T-helper 2 cell (primary cell): ENCODE measurements around the gene XPR1.

Experiments used
- DNase-seq, 5 experiments: peaks; one replicate each; pipeline versions ENCODE4 v3.0.0 to v3.0.0-alpha.2; 2012 to 2022

XPR1 gene

GRCh38 chr1:180919183-180919700 lies 287.4 kb downstream of the XPR1 start:
- DNase-seq: no peak

DNA sequence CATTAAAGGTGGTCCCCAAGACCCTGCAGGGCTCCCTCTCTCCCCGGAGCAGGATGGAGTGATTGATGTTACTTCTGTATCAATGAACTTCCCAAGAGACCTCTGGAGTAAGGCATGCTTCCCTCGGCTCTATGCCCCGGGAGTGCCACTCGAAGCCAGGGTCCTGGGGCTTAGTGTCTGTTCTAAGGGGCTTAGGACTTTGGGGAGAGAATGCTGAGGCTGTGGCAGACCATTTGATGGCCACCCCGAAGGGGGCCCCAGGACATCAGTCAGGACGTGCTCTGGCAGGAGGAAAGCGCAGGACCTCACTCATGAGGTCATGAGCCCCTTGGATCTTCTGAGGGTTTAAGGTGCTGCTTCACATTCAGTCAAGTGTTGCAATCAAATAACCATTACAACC lies 288.4 kb downstream of the XPR1 start:
- no peak for DNase-seq

GRCh38 chr1:180920702-180921101 lies 288.9 kb downstream of the XPR1 start:
- no peak for DNase-seq

GRCh38 chr1:180921386-180921785 lies 289.6 kb downstream of the XPR1 start:
- DNase-seq: no peak

DNA sequence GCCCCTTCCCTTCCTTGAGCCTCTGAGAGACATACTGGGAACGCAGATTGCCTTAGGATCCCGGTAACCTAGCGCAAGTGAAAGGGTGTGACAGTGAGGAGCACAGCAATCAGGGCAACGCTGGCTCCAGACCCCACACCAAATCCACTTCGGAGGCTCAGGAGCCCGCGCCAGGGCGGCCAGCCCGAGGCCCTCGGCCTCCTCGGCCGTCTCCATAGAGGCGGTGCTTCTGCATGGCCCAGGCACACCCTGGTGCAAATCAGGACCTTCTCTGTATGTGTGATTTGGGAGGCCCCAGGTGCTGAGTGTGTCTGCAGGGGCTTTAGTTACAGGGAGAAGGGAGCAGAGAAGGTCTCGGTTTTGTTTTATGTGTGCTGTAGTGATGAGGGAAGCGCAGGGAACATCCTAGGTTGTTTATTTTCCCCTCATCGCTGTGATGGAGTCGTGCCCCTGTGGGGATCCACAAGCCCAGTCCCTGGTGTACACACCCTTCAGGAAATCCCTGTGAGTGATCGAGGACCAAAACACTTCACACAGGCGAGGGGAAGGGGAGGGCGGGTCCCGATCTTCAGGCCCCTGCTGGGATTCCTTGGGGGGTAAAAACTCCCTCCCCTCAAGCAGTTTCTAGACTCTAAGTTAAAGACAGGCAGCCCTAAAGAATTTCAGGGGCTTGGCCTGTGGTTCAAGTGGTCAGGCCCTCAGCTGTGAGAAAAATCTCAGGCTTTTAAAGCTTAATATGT lies 290.2 kb downstream of the XPR1 start:
- DNase-seq: no peak

DNA sequence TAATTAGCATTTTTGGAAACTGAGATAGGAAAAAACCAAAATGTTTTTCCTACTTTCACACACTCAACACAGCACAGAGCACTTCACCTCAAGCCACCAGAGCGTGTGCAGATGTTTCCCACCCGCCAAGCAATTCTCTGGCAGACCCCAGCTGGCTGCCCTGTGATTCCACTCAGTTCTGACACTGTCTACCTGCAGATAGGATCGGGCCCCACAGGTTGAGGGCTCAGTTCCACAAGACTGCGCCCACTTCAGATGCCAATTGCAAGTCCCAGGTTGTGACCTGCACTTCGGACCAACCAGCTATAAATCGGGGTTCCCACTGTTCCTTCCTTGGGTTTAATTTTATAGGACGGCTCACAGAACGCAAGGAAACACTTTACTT lies 290.8 kb downstream of the XPR1 start:
- no peak for DNase-seq

DNA sequence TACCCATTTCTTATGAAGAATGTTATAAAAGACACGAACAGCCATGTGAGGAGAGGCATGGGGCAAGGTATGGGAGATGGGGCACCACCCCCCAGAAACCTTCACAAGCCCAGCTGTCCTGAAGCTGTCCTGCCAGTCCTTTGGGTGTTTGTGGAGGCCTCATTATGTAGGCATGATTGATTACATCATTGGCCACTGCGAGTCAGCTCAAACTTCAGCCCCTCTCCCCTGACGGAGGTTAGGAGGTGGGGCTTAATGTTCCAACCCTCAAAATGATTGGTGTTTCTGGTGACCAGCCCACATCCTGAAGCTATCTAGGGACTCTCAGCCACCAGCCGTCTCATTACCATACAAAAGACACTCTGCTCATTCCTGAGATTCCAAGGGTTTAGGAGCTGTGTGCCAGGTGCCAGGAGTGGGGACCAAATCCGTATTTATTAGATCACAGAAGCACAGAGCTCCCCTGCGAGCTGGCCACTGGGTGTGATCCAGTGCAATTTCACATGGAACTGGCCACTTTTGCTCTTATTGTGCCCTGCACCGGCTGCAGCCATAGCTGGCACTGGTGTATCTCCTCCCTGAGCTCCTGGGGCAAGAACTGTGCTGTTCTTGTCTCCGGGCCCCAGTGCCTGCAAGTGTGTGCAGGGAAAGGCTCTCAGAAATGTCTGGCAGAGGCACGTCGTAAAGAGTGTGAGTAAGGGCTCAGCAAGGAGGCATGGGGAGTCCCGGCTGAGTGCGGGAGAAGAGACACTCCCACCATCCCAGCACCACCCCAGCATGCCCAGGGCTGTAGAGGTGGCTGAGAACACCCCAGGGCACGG lies 291.4 kb downstream of the XPR1 start:
- DNase-seq: no peak

- DNase-seq: no peak
Measured at GRCh38 chr1:180923887-180924286, 292.1 kb downstream of the XPR1 start.

GRCh38 chr1:180924939-180925338 lies 293.1 kb downstream of the XPR1 start:
- DNase-seq: no peak

DNA sequence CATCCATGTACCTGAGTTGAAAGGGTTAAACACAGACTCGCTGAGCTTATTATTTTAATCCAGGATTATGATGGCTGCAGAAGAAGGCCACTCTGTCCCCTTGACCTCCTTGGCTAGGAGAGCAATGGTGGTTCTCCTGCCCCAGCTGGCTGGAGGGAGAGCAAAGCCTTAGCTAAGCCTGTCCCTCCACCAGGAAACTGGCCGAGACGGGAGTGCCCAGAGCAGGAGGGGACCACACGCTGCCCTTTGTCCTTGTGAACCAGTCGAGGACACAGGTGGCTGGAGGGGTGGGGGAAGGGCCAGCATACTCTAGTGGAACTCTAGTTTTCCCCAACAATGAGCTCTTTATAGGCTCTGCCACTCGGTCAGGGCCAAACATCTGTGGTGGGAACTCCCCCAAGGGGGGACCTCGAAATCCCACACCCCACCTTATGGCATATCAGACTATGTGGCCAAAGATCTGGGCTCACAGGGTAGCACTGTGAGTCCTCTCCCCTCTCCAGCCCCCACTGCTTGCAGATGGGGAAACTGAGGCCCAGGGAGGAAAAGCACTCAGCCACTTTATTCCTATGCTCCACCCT lies 293.7 kb downstream of the XPR1 start:
- no peak for DNase-seq

- DNase-seq: no peak
Measured at GRCh38 chr1:180926164-180926981, 294.6 kb downstream of the XPR1 start.

DNA sequence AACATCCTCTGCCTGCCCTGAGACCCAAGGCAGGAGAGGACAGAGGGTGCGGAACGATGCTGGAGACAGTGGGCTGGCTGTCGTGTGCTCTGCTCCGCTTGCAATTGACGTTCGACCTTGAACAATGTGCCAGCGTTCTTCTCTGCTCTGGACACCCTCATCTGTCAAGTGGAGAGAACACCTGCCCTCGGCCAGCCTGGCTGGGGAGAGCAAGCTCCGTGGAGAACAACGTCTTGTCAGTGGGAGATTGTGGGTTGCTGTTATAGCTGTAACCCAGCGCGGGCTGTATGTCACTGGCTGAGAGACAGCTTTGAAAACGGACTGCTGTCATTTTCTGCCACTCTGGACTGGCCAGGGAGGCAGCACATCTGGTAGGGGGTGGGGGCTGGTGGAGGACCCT lies 295.5 kb downstream of the XPR1 start:
- no peak for DNase-seq

- no peak for DNase-seq
Measured at GRCh38 chr1:180927841-180928240, 296.0 kb downstream of the XPR1 start.

DNA sequence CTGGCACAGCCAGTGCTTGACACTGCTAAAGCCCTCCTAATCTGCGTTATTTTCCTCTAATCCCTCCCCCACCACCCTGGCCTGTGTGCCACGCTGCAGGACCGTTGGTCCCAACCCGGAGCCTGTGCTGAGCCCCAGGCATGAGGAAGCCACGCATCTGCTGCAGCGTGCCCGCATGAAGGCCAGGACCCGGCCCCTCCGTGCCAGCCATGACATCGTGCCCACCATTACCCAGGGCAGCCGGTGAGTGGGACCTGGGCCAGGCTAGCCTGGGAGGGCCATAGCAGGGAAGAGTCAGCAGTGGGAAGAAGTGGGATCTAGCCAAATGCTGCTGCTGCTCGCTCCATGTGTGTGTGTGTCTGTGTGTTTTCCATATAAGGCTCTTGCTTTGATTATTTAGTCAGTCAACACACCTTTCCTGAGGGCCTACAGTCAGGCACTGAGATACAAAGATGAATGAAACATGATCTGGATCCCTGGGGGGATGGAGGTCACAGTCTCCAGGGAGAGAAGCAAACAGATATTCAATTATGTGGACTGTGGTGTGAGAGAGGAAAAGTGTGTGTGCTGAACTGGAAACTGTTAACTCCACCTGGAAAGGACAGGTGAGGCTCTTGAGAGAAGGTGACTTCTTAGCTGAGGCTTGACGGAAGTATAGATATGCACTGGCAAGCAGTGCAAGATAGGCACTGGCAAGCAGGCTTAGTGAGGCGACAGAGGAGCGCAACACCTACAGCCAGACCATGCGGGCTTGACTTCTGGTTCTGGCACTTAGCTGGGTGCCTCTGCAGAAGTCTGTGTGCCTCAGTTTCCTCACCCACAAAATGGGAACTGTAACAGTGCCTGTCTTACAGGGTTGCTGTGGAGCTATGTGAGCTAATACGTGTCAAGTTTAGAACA lies 296.8 kb downstream of the XPR1 start:
- no peak for DNase-seq

GRCh38 chr1:180929389-180929788 lies 297.6 kb downstream of the XPR1 start:
- no peak for DNase-seq

GRCh38 chr1:180930687-180931086 lies 298.9 kb downstream of the XPR1 start:
- DNase-seq: no peak

GRCh38 chr1:180931529-180931928 lies 299.7 kb downstream of the XPR1 start:
- no peak for DNase-seq

DNA sequence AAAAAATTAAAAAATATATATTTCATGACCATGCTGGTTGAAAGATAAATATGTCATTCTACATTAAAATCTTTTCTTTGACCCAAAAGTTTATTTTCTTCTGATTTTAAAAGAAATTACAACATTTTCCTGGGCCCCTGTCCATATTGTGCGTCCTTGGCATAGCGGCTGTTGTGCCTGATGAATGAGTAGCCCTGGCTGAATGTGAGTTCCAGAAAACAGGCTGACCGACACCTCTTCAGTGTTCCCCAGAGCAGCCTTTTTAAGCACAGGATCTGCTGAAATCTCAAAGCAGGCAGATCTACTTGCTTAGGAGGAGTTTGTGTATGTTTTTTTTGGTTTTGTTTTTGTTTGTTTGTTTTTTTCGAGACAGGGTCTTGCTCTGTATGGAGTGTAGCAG lies 300.6 kb downstream of the XPR1 start:
- no peak for DNase-seq

GRCh38 chr1:180933141-180933540 lies 301.3 kb downstream of the XPR1 start:
- no peak for DNase-seq

GRCh38 chr1:180934563-180934962 lies 302.7 kb downstream of the XPR1 start:
- peak in 1 of 5 experiments; percentile 15 for DNase-seq

- no peak for DNase-seq
Measured at GRCh38 chr1:180935326-180936109, 303.7 kb downstream of the XPR1 start.
